ENCODE data around the gene PPP2R3A.
"Not testable (repeated sequence)": the region's sequence is repeated elsewhere in the genome, so short reads cannot be mapped to it uniquely, and the experiment has no call there.

GRCh38 chr3:135935171-135935570 is 30.4 kb upstream of the PPP2R3A start:
- not testable (repeated sequence) for TF ChIP-seq CTCF (IDR thresholded peaks at IDR 0.05; ENCODE audit: low read depth, low read length); POLR2A (IDR thresholded peaks at IDR 0.05; ENCODE audit: extremely low read depth, insufficient read length)
